ENCODE data around the gene YBX2. TPM values are rescaled to one million over a fixed set of nuclear protein-coding genes. Genes with fewer than 3 reads are reported as not detected.

Gene YBX2
- total RNA-seq, 1 experiment from 2014 or later = 54.9 TPM

GRCh38 chr17:7285679-7286078 lies 8.8 kb downstream of the YBX2 start:
- POLR2A ChIA-PET = no interaction called here
- in situ Hi-C loops (cut with HindIII; ENCODE audit: low pct_unique_long_range_greater_than_20kb, low sequenced_read_pairs) = no loop called here

GRCh38 chr17:7284911-7285310 lies 9.5 kb downstream of the YBX2 start:
- POLR2A ChIA-PET = no interaction called here
- DNase-seq (ENCODE audit: low read depth, low spot score) = no peak
- TF ChIP-seq CTCF (IDR thresholded peaks at IDR 0.05) (no peak), TCF7L2 (IDR thresholded peaks at IDR 0.05; ENCODE audit: low read depth, low read length) (no peak), POLR2AphosphoS5 (IDR thresholded peaks at IDR 0.05; ENCODE audit: low read depth, low read length) (no peak), REST (IDR thresholded peaks at IDR 0.05; ENCODE audit: insufficient read depth in 1 of 2, low read depth in 2 of 2, low read length in 1 of 2) (no peak), SIN3A (IDR thresholded peaks at IDR 0.05; ENCODE audit: borderline replicate concordance, insufficient read depth, low read depth, low read length) (no peak)
- BruUV-seq (replicated peaks) = no TSS peak
- Histone ChIP-seq H3K4me1 (ENCODE audit: control insufficient read depth, insufficient read depth, low read length) (no peaks in the 10 kb centered on the region), H3K9me3 (ENCODE audit: control insufficient read depth, insufficient read depth, low read depth, low read length) (no peaks in the 10 kb centered on the region), H3K27ac (ENCODE audit: low read length) (no peak overlapping the region), H3K27me3 (ENCODE audit: control insufficient read depth, insufficient read depth, low read length) (no peaks in the 10 kb centered on the region), H3K4me3 (ENCODE audit: low read depth in 2 of 2, low read length in 2 of 2) (no peak overlapping the region), H3K36me3 (ENCODE audit: control insufficient read depth, insufficient read depth, low read length) (no peaks in the 10 kb centered on the region)
- CTCF ChIA-PET = no interaction called here
- no peak for ATAC-seq
- intact Hi-C loops (cut with micrococcal nuclease; ENCODE audit: unreplicated experiment) = no loop called here
- in situ Hi-C loops (cut with HindIII; ENCODE audit: low pct_unique_long_range_greater_than_20kb, low sequenced_read_pairs) = no loop called here

More at GRCh38 chr17:7285679-7286078, 8.8 kb downstream of the YBX2 start:
- H3K4me3 ChIP-seq (ENCODE audit: low read depth in 2 of 2, low read length in 2 of 2) = no peak overlapping the region
- H3K9me3 ChIP-seq (ENCODE audit: control insufficient read depth, insufficient read depth, low read depth, low read length) = no peaks in the 10 kb centered on the region
- DNase-seq (ENCODE audit: low read depth, low spot score) = no peak
- intact Hi-C loops (cut with micrococcal nuclease; ENCODE audit: unreplicated experiment) = no loop called here
- TF ChIP-seq TCF7L2 (IDR thresholded peaks at IDR 0.05; ENCODE audit: low read depth, low read length) (no peak), SIN3A (IDR thresholded peaks at IDR 0.05; ENCODE audit: borderline replicate concordance, insufficient read depth, low read depth, low read length) (no peak), REST (IDR thresholded peaks at IDR 0.05; ENCODE audit: insufficient read depth in 1 of 2, low read depth in 2 of 2, low read length in 1 of 2) (no peak), CTCF (IDR thresholded peaks at IDR 0.05) (no peak), POLR2AphosphoS5 (IDR thresholded peaks at IDR 0.05; ENCODE audit: low read depth, low read length) (no peak)
- no peaks in the 10 kb centered on the region for H3K36me3 ChIP-seq (ENCODE audit: control insufficient read depth, insufficient read depth, low read length)
- no peak for ATAC-seq
- BruUV-seq (replicated peaks) = no TSS peak
- no peak overlapping the region for H3K27ac ChIP-seq (ENCODE audit: low read length)
- H3K4me1 ChIP-seq (ENCODE audit: control insufficient read depth, insufficient read depth, low read length) = no peaks in the 10 kb centered on the region
- H3K27me3 ChIP-seq (ENCODE audit: control insufficient read depth, insufficient read depth, low read length) = no peaks in the 10 kb centered on the region
- CTCF ChIA-PET = no interaction called here

Data from Panc1 (cell line).